ENCODE data around the gene FBXO11. TPM values are rescaled to one million over a fixed set of nuclear protein-coding genes. Genes with fewer than 3 reads are reported as not detected.

Gene FBXO11
- total and polyA plus RNA-seq, 4 donors, result 9.2 to 46.8 (median 19.7) TPM

- H3K9ac ChIP-seq (ENCODE audit: low read depth in 1 of 2, low read length in 2 of 2), result no peak overlapping the region
- no peak overlapping the region for H3K4me3 ChIP-seq (ENCODE audit: low read depth in 1 of 3, low read length in 3 of 3)
- DNase-seq (ENCODE audit: low spot score), result no peak
- no peak for TF ChIP-seq NR2F2 (IDR thresholded peaks at IDR 0.05)
- no peak for TF ChIP-seq ATF3 (IDR thresholded peaks at IDR 0.05)
- no peak for TF ChIP-seq CTCF (IDR thresholded peaks at IDR 0.05; ENCODE audit: low read depth, low read length, missing input control)
- TF ChIP-seq REST (IDR thresholded peaks at IDR 0.05), result no peak
- no peak for TF ChIP-seq HNF4G (IDR thresholded peaks at IDR 0.05)
- TF ChIP-seq YY1 (IDR thresholded peaks at IDR 0.05), result no peak
- no peak for TF ChIP-seq EGR1 (IDR thresholded peaks at IDR 0.05; ENCODE audit: low read depth in 2 of 2)
- no peak for TF ChIP-seq FOXA2 (IDR thresholded peaks at IDR 0.05)
- TF ChIP-seq RXRA (IDR thresholded peaks at IDR 0.05), result no peak
- no peak for TF ChIP-seq MAX (IDR thresholded peaks at IDR 0.05)
- TF ChIP-seq FOXA1 (IDR thresholded peaks at IDR 0.05), result no peak
- TF ChIP-seq JUND (IDR thresholded peaks at IDR 0.05), result no peak
- TF ChIP-seq TAF1 (conservative IDR thresholded peaks at IDR 0.05), result no peak
- no peak for TF ChIP-seq ZBTB33 (IDR thresholded peaks at IDR 0.05)
- no peak for TF ChIP-seq HNF4A (conservative IDR thresholded peaks at IDR 0.05)
- no peak for TF ChIP-seq SP1 (IDR thresholded peaks at IDR 0.05)
- no peak for TF ChIP-seq RAD21 (IDR thresholded peaks at IDR 0.05)
- H3K27me3 ChIP-seq (ENCODE audit: control insufficient read depth in 4 of 4, insufficient read depth in 4 of 4, low read length in 3 of 4), result no peaks in the 10 kb centered on the region
- no peaks in the 10 kb centered on the region for H3K4me1 ChIP-seq (ENCODE audit: control insufficient read depth in 4 of 4, insufficient read depth in 4 of 4, low read length in 3 of 4)
- no peak overlapping the region for H3K27ac ChIP-seq (ENCODE audit: low read depth in 1 of 2, low read length in 2 of 2)
- WGBS, result 91% methylated on average over 2 of the region's 2 CpGs
- no peaks in the 10 kb centered on the region for H3K9me3 ChIP-seq (ENCODE audit: control insufficient read depth in 4 of 4, low read length in 3 of 4)
- H3K36me3 ChIP-seq (ENCODE audit: control insufficient read depth in 4 of 4, insufficient read depth in 3 of 4, low read depth in 1 of 4, low read length in 3 of 4), result peaks cover 2 to 63% (median 52%) of the 10 kb centered on the region in 4 donors
These were observed 87.5 kb downstream of the FBXO11 start for GRCh38 chr2:47818777-47819176.

GRCh38 chr2:47815764-47816163 is 90.5 kb downstream of the FBXO11 start:
- H3K36me3 ChIP-seq (ENCODE audit: control insufficient read depth in 4 of 4, insufficient read depth in 3 of 4, low read depth in 1 of 4, low read length in 3 of 4), result peaks cover 3 to 61% (median 47%) of the 10 kb centered on the region in 4 donors
- no peak overlapping the region for H3K9ac ChIP-seq (ENCODE audit: low read depth in 1 of 2, low read length in 2 of 2)
- 97% methylated on average over 10 of the region's 10 CpGs for WGBS
- H3K4me3 ChIP-seq (ENCODE audit: low read depth in 1 of 3, low read length in 3 of 3), result no peak overlapping the region
- TF ChIP-seq FOXA1 (IDR thresholded peaks at IDR 0.05) (no peak), FOXA2 (IDR thresholded peaks at IDR 0.05) (no peak), REST (IDR thresholded peaks at IDR 0.05) (no peak), HNF4A (conservative IDR thresholded peaks at IDR 0.05) (no peak), EGR1 (IDR thresholded peaks at IDR 0.05; ENCODE audit: low read depth in 2 of 2) (no peak), ZBTB33 (IDR thresholded peaks at IDR 0.05) (no peak), RXRA (IDR thresholded peaks at IDR 0.05) (no peak), JUND (IDR thresholded peaks at IDR 0.05) (no peak), SP1 (IDR thresholded peaks at IDR 0.05) (no peak), NR2F2 (IDR thresholded peaks at IDR 0.05) (no peak), MAX (IDR thresholded peaks at IDR 0.05) (no peak), RAD21 (IDR thresholded peaks at IDR 0.05) (no peak)
- DNase-seq (ENCODE audit: low spot score), result no peak
- H3K4me1 ChIP-seq (ENCODE audit: control insufficient read depth in 4 of 4, insufficient read depth in 4 of 4, low read length in 3 of 4), result no peaks in the 10 kb centered on the region
- no peaks in the 10 kb centered on the region for H3K27me3 ChIP-seq (ENCODE audit: control insufficient read depth in 4 of 4, insufficient read depth in 4 of 4, low read length in 3 of 4)
- H3K9me3 ChIP-seq (ENCODE audit: control insufficient read depth in 4 of 4, low read length in 3 of 4), result no peaks in the 10 kb centered on the region
- no peak overlapping the region for H3K27ac ChIP-seq (ENCODE audit: low read depth in 1 of 2, low read length in 2 of 2)

All from liver (tissue), 9 donors.